NCI-H146 treated with DMSO at 0.1 percent for 48 hours (cell line): ENCODE results near the gene RBKS.

Experiments
- DNase-seq: peaks from one replicate; lab custom pipeline; 2025; ENCODE audit not compliant: unreplicated experiment; lab: John Stamatoyannopoulos, UW

RBKS gene

GRCh38 chr2:27838502-27838901 is 51.7 kb downstream of the RBKS start:
- no peak for DNase-seq

GRCh38 chr2:27833931-27834330 is 56.3 kb downstream of the RBKS start:
- DNase-seq: no peak

- DNase-seq: no peak
Observed at GRCh38 chr2:27832396-27832795, 57.8 kb downstream of the RBKS start.

- no peak for DNase-seq
Observed at GRCh38 chr2:27831279-27832050, 58.7 kb downstream of the RBKS start.

- DNase-seq: no peak
Observed at GRCh38 chr2:27830656-27831055, 59.5 kb downstream of the RBKS start.

GRCh38 chr2:27829791-27830190 is 60.4 kb downstream of the RBKS start:
- DNase-seq: no peak

- peak; percentile 68 for DNase-seq
Observed at GRCh38 chr2:27828305-27828704, 61.9 kb downstream of the RBKS start.

- DNase-seq: no peak
Observed at GRCh38 chr2:27824401-27824800, 65.8 kb downstream of the RBKS start.

GRCh38 chr2:27823569-27823968 is 66.6 kb downstream of the RBKS start:
- DNase-seq: no peak

- DNase-seq: no peak
Observed at GRCh38 chr2:27823135-27823534, 67.1 kb downstream of the RBKS start.

- DNase-seq: no peak
Observed at GRCh38 chr2:27822049-27822448, 68.1 kb downstream of the RBKS start.

GRCh38 chr2:27815860-27816438 is 74.2 kb downstream of the RBKS start:
- DNase-seq: no peak

GRCh38 chr2:27814758-27815157 is 75.4 kb downstream of the RBKS start:
- no peak for DNase-seq

GRCh38 chr2:27811768-27812167 is 78.4 kb downstream of the RBKS start:
- DNase-seq: no peak

- DNase-seq: no peak
Observed at GRCh38 chr2:27810455-27810854, 79.7 kb downstream of the RBKS start.

GRCh38 chr2:27809761-27810241 is 80.4 kb downstream of the RBKS start:
- DNase-seq: no peak

GRCh38 chr2:27808984-27809383 is 81.2 kb downstream of the RBKS start:
- DNase-seq: no peak

GRCh38 chr2:27808418-27808817 is 81.8 kb downstream of the RBKS start:
- DNase-seq: no peak

- DNase-seq: peak; percentile 2
Observed at GRCh38 chr2:27807476-27807875, 82.7 kb downstream of the RBKS start.

- no peak for DNase-seq
Observed at GRCh38 chr2:27806311-27807059, 83.7 kb downstream of the RBKS start.

- no peak for DNase-seq
Observed at GRCh38 chr2:27805180-27805579, 85.0 kb downstream of the RBKS start.

GRCh38 chr2:27804146-27804545 is 86.0 kb downstream of the RBKS start:
- DNase-seq: no peak
